H1 (cell line): Measurements from ENCODE around the gene TAS2R39. TPM values are rescaled to one million over a fixed set of nuclear protein-coding genes. Genes with fewer than 3 reads are reported as not detected.

ENCODE experiments used
- CTCF ChIA-PET: fragments of 300-600 bp; sonication (Branson Sonifier 250); formaldehyde crosslinking; loops from one replicate; lab custom pipeline; 2021; ENCODE audit not compliant: partially characterized antibody; lab: Charles Lee
- POLR2A ChIA-PET: fragments of 300-600 bp; sonication (Branson Sonifier 250); formaldehyde crosslinking; loops from one replicate; lab custom pipeline; 2021; ENCODE audit warnings: inconsistent platforms; ENCODE audit not compliant: partially characterized antibody; lab: Charles Lee
- DNase-seq, 2 experiments: peaks; one replicate each; pipeline versions ENCODE4 v3.0.0 to v3.0.0-alpha.2; 2010 to 2022; ENCODE audit warnings: low spot score in 2 of 2, low read depth in 1 of 2, mixed read lengths in 1 of 2
- FAIRE-seq: peaks from 2 replicates; lab custom pipeline; 2011; peaks lifted over from hg19 to GRCh38; lab: Jason Lieb, UNC
- H2AFZ ChIP-seq: 2 replicates; pipeline ENCODE4 v1.8.1; 2012; ENCODE audit warnings: low read length, inconsistent platforms
- H2AK5ac ChIP-seq: 2 replicates; pipeline ENCODE4 v1.6.1; 2013; ENCODE audit warnings: low read depth, low read length
- H2BK120ac ChIP-seq: replicated peaks from 2 replicates; pipeline ENCODE3; 2013; ENCODE audit warnings: low read depth, low read length, inconsistent platforms
- H2BK12ac ChIP-seq: 2 replicates; pipeline ENCODE4 v1.6.1; 2013; ENCODE audit warnings: low read depth, low read length
- H2BK15ac ChIP-seq: 2 replicates; pipeline ENCODE4 v1.6.1; 2013; ENCODE audit warnings: low read length
- H2BK20ac ChIP-seq: 2 replicates; pipeline ENCODE4 v1.6.1; 2013; ENCODE audit warnings: low read length
- H2BK5ac ChIP-seq: 2 replicates; pipeline ENCODE4 v1.6.1; 2013; ENCODE audit warnings: low read depth, low read length
- H3K14ac ChIP-seq: 2 replicates; pipeline ENCODE4 v1.6.1; 2013; ENCODE audit warnings: inconsistent platforms; ENCODE audit not compliant: insufficient read length
- H3K18ac ChIP-seq: 2 replicates; pipeline ENCODE4 v1.6.1; 2013; ENCODE audit warnings: low read length; ENCODE audit errors: extremely low read depth
- H3K23ac ChIP-seq: 2 replicates; pipeline ENCODE4 v1.6.1; 2013; ENCODE audit warnings: inconsistent platforms; ENCODE audit not compliant: insufficient read length
- H3K23me2 ChIP-seq: 2 replicates; pipeline ENCODE4 v1.6.1; 2013; ENCODE audit warnings: low read depth, low read length
- H3K27ac ChIP-seq: 2 replicates; pipeline ENCODE4 v1.6.1; 2011; ENCODE audit warnings: low read depth, low read length, inconsistent platforms
- H3K27me3 ChIP-seq, 4 experiments: replicated peaks in 1 of 4; 1 replicate in 1 of 4; 2 replicates in 3 of 4; pipeline versions ENCODE4 v1.6.1 to v1.8.1; 2011 to 2013; ENCODE audit warnings: low read length in 3 of 4, mild to moderate bottlenecking in 3 of 4, inconsistent platforms in 2 of 4, mixed read lengths in 2 of 4, moderate library complexity in 1 of 4; ENCODE audit not compliant: control insufficient read depth in 3 of 4, insufficient read depth in 3 of 4; ENCODE audit errors: extremely low read depth in 1 of 4
- H3K36me3 ChIP-seq, 4 experiments: 2 replicates each; pipeline versions ENCODE4 v1.6.1 to v1.8.1; 2011 to 2013; ENCODE audit warnings: mild to moderate bottlenecking in 4 of 4, low read length in 3 of 4, moderate library complexity in 2 of 4, control low read depth in 1 of 4, inconsistent platforms in 1 of 4; ENCODE audit not compliant: insufficient read depth in 4 of 4, control insufficient read depth in 2 of 4
- H3K4ac ChIP-seq: replicated peaks from 2 replicates; pipeline ENCODE3; 2013; ENCODE audit warnings: low read length, low read depth, mixed read lengths, inconsistent platforms; ENCODE audit not compliant: insufficient read length
- H3K4me1 ChIP-seq, 4 experiments: replicated peaks in 1 of 4; 1 replicate in 1 of 4; 2 replicates in 3 of 4; pipeline versions ENCODE4 v1.6.1 to v1.8.1; 2011 to 2013; ENCODE audit warnings: low read length in 3 of 4, inconsistent platforms in 2 of 4, mixed read lengths in 1 of 4; ENCODE audit not compliant: insufficient read depth in 4 of 4, control insufficient read depth in 3 of 4
- H3K4me2 ChIP-seq, 2 experiments: 2 replicates each; pipeline versions ENCODE4 v1.6.1 to v1.8.1; 2011 to 2013; ENCODE audit warnings: low read depth in 2 of 2, low read length in 2 of 2, control low read depth in 1 of 2, inconsistent platforms in 1 of 2, mild to moderate bottlenecking in 1 of 2; ENCODE audit not compliant: insufficient read depth in 1 of 2
- H3K4me3 ChIP-seq, 4 experiments: fragments of 200-600, 300-600 bp in 1 of 4; sonication (generic), shearing (Covaris generic), sonication (Bioruptor Twin) in 1 of 4; 2 replicates each; pipeline versions ENCODE4 v1.5.1 to v1.8.1; 2011 to 2016; ENCODE audit warnings: low read length in 4 of 4, low read depth in 3 of 4, control low read depth in 2 of 4, inconsistent platforms in 2 of 4, mild to moderate bottlenecking in 2 of 4, mixed read lengths in 1 of 4, moderate library complexity in 1 of 4; ENCODE audit not compliant: insufficient read depth in 2 of 4; ENCODE audit errors: extremely low read depth in 1 of 4
- H3K56ac ChIP-seq: replicated peaks from 2 replicates; pipeline ENCODE3; 2013; ENCODE audit warnings: low read depth, mild to moderate bottlenecking, mixed read lengths, low read length, inconsistent platforms; ENCODE audit not compliant: insufficient read length
- H3K79me1 ChIP-seq: 2 replicates; pipeline ENCODE4 v1.6.1; 2013; ENCODE audit warnings: low read depth, low read length, control low read depth
- H3K79me2 ChIP-seq, 2 experiments: 2 replicates each; pipeline versions ENCODE4 v1.6.1 to v1.8.1; 2012 to 2013; ENCODE audit warnings: low read length in 2 of 2, mild to moderate bottlenecking in 2 of 2, inconsistent platforms in 1 of 2; ENCODE audit not compliant: insufficient read depth in 2 of 2, control insufficient read depth in 1 of 2
- H3K9ac ChIP-seq, 4 experiments: replicated peaks in 1 of 4; 1 replicate in 1 of 4; 2 replicates in 3 of 4; pipeline versions ENCODE4 v1.6.1 to v1.8.1; 2011 to 2013; ENCODE audit warnings: low read depth in 3 of 4, low read length in 3 of 4, control low read depth in 2 of 4, mild to moderate bottlenecking in 2 of 4, moderate library complexity in 2 of 4, inconsistent platforms in 1 of 4; ENCODE audit errors: extremely low read depth in 1 of 4
- H3K9me3 ChIP-seq, 2 experiments: 2 replicates each; pipeline versions ENCODE4 v1.6.1 to v1.8.1; 2012 to 2013; ENCODE audit warnings: mild to moderate bottlenecking in 2 of 2, moderate library complexity in 2 of 2, control low read depth in 1 of 2, inconsistent platforms in 1 of 2, low read depth in 1 of 2, low read length in 1 of 2, mixed read lengths in 1 of 2; ENCODE audit not compliant: insufficient read depth in 2 of 2
- H4K20me1 ChIP-seq, 2 experiments: replicated peaks in 1 of 2; 2 replicates each; pipeline versions ENCODE3 to v1.8.1; 2011 to 2013; ENCODE audit warnings: inconsistent platforms in 2 of 2, low read length in 2 of 2, mild to moderate bottlenecking in 1 of 2; ENCODE audit not compliant: insufficient read depth in 2 of 2, control insufficient read depth in 1 of 2
- H4K5ac ChIP-seq: 2 replicates; pipeline ENCODE4 v1.6.1; 2013; ENCODE audit warnings: low read length, low read depth, mixed read lengths, inconsistent platforms; ENCODE audit not compliant: insufficient read length
- H4K8ac ChIP-seq: 2 replicates; pipeline ENCODE4 v1.8.0; 2013; ENCODE audit warnings: mild to moderate bottlenecking, moderate library complexity, low read length, inconsistent platforms; ENCODE audit not compliant: insufficient read depth; ENCODE audit errors: extremely low read depth
- H4K91ac ChIP-seq: replicated peaks from 2 replicates; pipeline ENCODE3; 2013; ENCODE audit warnings: low read length, mixed read lengths, inconsistent platforms; ENCODE audit not compliant: insufficient read length
- BRCA1 ChIP-seq: IDR thresholded peaks from 2 replicates; pipeline ENCODE4 v1.6.1; 2012; ENCODE audit warnings: low read depth, low read length, improper control_type of control experiment
- CTCF ChIP-seq, 3 experiments: IDR thresholded peaks; 1 replicate in 2 of 3; 2 replicates in 1 of 3; pipeline versions ENCODE4 v1.5.1 to v1.6.1; 2011; ENCODE audit warnings: low read length in 3 of 3, mild to moderate bottlenecking in 3 of 3, inconsistent platforms in 2 of 3, low read depth in 1 of 3, moderate library complexity in 1 of 3; ENCODE audit not compliant: insufficient read depth in 1 of 3; ENCODE audit errors: control extremely low read depth in 1 of 3
- FOSL1 ChIP-seq: IDR thresholded peaks from 2 replicates; pipeline ENCODE4 v1.6.1; 2011; ENCODE audit warnings: mild to moderate bottlenecking, low read depth, low read length, moderate library complexity; ENCODE audit not compliant: insufficient read depth
- HDAC6 ChIP-seq: IDR thresholded peaks from one replicate; pipeline ENCODE4 v1.7.1; 2012; ENCODE audit warnings: low read depth, mild to moderate bottlenecking, inconsistent platforms, low read length, moderate library complexity
- KDM1A ChIP-seq: fragments of 200-600, 300-600 bp; sonication (generic); IDR thresholded peaks from 2 replicates; pipeline ENCODE4 v1.7.1; 2016; ENCODE audit warnings: mild to moderate bottlenecking, low read length, borderline replicate concordance
- KDM5A ChIP-seq: fragments of 200-600 bp; IDR thresholded peaks from 2 replicates; pipeline ENCODE4 v1.7.1; 2012; ENCODE audit warnings: mild to moderate bottlenecking, low read length, inconsistent platforms, mixed read lengths
- PHF8 ChIP-seq: fragments of 200-600 bp; sonication (generic); conservative IDR thresholded peaks from 2 replicates; pipeline ENCODE4 v1.7.1; 2012; ENCODE audit warnings: low read depth, mild to moderate bottlenecking, inconsistent platforms, low read length, moderate library complexity
- RBBP5 ChIP-seq: IDR thresholded peaks from 2 replicates; pipeline ENCODE4 v1.7.1; 2012; ENCODE audit warnings: low read depth, mild to moderate bottlenecking, inconsistent platforms, low read length, moderate library complexity, borderline replicate concordance
- RXRA ChIP-seq: IDR thresholded peaks from 2 replicates; pipeline ENCODE4 v1.6.1; 2011; ENCODE audit warnings: low read depth, mild to moderate bottlenecking, low read length, moderate library complexity; ENCODE audit not compliant: insufficient read depth
- SIRT6 ChIP-seq: IDR thresholded peaks from one replicate; pipeline ENCODE4 v1.7.1; 2012; ENCODE audit warnings: low read length, inconsistent platforms
- SP4 ChIP-seq: IDR thresholded peaks from 2 replicates; pipeline ENCODE4 v1.6.1; 2012; ENCODE audit warnings: low read length, inconsistent platforms
- WGBS, 2 experiments: shearing (Covaris generic) in 1 of 2; methylation state at CpG; one replicate each; pipeline versions ENCODE4 v1.1.6 to v1.1.7; 2013 to 2015; ENCODE audit warnings: low lambda C conversion rate in 2 of 2, mixed read lengths in 2 of 2, inconsistent platforms in 1 of 2, low coverage in 1 of 2, missing lambda C conversion rate in 1 of 2; ENCODE audit not compliant: insufficient replicate concordance in 2 of 2, insufficient coverage in 1 of 2, insufficient read length in 1 of 2; ENCODE audit errors: extremely low coverage in 1 of 2, missing lambda C conversion rate in 1 of 2; 5-methylcytosine and 5-hydroxymethylcytosine counted together
- polyA plus RNA-seq, 7 experiments: library from polyadenylated mRNA; depleted of rRNA in 3 of 7; stranded (reverse) in 5 of 7; unstranded in 2 of 7; fragments of >200 nt in 5 of 7; fragments of 200-250 nt in 2 of 7; gene quantifications; 1 replicate in 5 of 7; 2 replicates in 1 of 7; 4 replicates in 1 of 7; pipeline versions ENCODE4 v1.2.1 to v1.2.3, GENCODE V29; 2011 to 2013; ENCODE audit warnings: missing spikeins in 2 of 7, mixed read lengths in 2 of 7
- total RNA-seq: library from RNA; stranded (reverse); fragmentation: NEBNext Ultra II Directional; extraction: Animal tissue kit (Norgen Biotek cat#: 25700); gene quantifications from 2 replicates; pipeline ENCODE4 v1.2.1, GENCODE V29; 2021

Gene TAS2R39
- total and polyA plus RNA-seq, 2 of the 8 experiments (the other 6 are each of a cell fraction or from before 2014, with no cell fraction given) = not detected

GRCh38 chr7:143185551-143185950 lies 2.3 kb downstream of the TAS2R39 start:
- POLR2A ChIA-PET = no interaction called here
- H3K4ac ChIP-seq = no peak overlapping the region
- CTCF ChIA-PET = interaction anchor here (0.9 to 1.1 kb wide), 2 partner anchors 30 to 180 kb away, joined by 3 to 4 read pairs; no protein-coding TSS in a partner anchor

More at GRCh38 chr7:143185551-143185950, 2.3 kb downstream of the TAS2R39 start:
- H3K27ac ChIP-seq = no peak overlapping the region
- 37% methylated on average over 1 of the region's 1 CpG; no CpG with 5 or more reads in 1 of the 2 experiments for WGBS, 2 experiments
- H2BK15ac ChIP-seq = no peak overlapping the region
- H3K4me3 ChIP-seq = no peak overlapping the region
- FAIRE-seq = no peak
- no peaks in the 10 kb centered on the region for H3K23me2 ChIP-seq
- no peak overlapping the region for H3K56ac ChIP-seq
- H3K9me3 ChIP-seq = no peaks in the 10 kb centered on the region
- H3K79me2 ChIP-seq = no peaks in the 10 kb centered on the region
- H3K36me3 ChIP-seq = no peaks in the 10 kb centered on the region
- H3K27me3 ChIP-seq = no peaks in the 10 kb centered on the region
- no peak overlapping the region for H3K9ac ChIP-seq
- H2AFZ ChIP-seq = no peak overlapping the region
- no peak for DNase-seq
- H3K18ac ChIP-seq = no peak overlapping the region
- no peak overlapping the region for H2BK120ac ChIP-seq
- no peaks in the 10 kb centered on the region for H4K20me1 ChIP-seq
- H3K79me1 ChIP-seq = no peaks in the 10 kb centered on the region
- no peak overlapping the region for H2BK12ac ChIP-seq
- no peak overlapping the region for H4K91ac ChIP-seq
- H2BK5ac ChIP-seq = no peak overlapping the region
- no peak overlapping the region for H4K8ac ChIP-seq
- no peak overlapping the region for H2BK20ac ChIP-seq
- peaks cover 0 to 6% (median 1%) of the 10 kb centered on the region in 4 experiments; a peak in 3 of 7 replicates for H3K4me1 ChIP-seq
- no peak overlapping the region for H3K4me2 ChIP-seq
- no peak overlapping the region for H2AK5ac ChIP-seq
- H3K23ac ChIP-seq = no peak overlapping the region
- no peak overlapping the region for H3K14ac ChIP-seq
- TF ChIP-seq HDAC6 (no peak), CTCF (IDR thresholded peaks at IDR 0.05; ENCODE audit: control extremely low read depth in 1 of 3, insufficient read depth in 1 of 3, low read depth in 1 of 3, low read length in 3 of 3) (no peak), FOSL1 (no peak), KDM1A (no peak), KDM5A (no peak), BRCA1 (no peak), SP4 (no peak), PHF8 (no peak), SIRT6 (no peak), RXRA (no peak), RBBP5 (no peak)
- H4K5ac ChIP-seq = no peak overlapping the region
